Activated CD8-positive, alpha-beta memory T cell treated with anti-CD3 and anti-CD28 coated beads for 1 hour (primary cell): ENCODE data around the gene ZNF664.

Source experiments
- DNase-seq, 2 donors: peaks; one replicate each; pipeline ENCODE4 v3.0.0-alpha.2; 2020; ENCODE audit warnings: low read depth in 1 of 2; ENCODE audit errors: extremely low read depth in 1 of 2

Gene ZNF664

GRCh38 chr12:123957196-123957595, 15.8 kb upstream of the ZNF664 start:
- no peak for DNase-seq

DNA sequence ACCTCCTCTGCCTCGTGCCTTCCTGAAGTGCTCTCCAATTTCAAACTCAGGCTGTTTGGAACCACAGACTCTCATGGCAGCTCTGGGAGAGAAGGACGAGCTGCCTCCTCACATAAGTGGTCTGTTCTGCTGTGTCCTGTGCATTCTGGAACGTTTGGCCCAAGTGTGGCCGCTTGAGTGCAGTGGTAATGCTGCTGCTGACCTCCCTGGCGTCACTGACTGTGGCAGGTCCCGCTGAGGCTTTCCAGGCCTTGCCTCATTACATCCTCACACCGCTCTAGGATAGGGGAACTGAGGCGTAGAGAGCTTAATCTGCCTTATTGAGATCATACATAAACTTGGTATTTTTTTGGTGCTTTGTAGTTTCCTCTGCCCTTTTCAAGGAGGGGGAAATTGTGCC, 14.6 kb upstream of the ZNF664 start:
- DNase-seq = no peak

DNA sequence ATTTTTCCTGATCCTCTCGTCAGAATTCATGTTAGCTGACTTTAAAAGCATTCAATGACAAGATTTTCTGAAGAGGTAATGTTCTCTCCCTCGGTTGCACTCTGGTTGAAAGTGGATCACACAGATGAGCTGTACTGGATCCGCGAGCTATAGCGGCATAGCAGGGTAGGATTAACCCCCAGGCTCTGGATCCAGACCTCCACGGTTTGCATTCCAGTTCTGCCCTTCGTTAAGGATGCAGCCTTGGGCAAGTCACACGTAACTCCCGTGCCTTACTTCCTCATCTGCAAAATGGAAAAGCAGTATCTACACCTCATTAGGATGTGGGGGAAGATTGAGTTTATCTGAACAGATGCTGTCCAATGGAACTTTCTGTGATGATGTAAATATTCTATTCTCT, 14.1 kb upstream of the ZNF664 start:
- no peak for DNase-seq

DNA sequence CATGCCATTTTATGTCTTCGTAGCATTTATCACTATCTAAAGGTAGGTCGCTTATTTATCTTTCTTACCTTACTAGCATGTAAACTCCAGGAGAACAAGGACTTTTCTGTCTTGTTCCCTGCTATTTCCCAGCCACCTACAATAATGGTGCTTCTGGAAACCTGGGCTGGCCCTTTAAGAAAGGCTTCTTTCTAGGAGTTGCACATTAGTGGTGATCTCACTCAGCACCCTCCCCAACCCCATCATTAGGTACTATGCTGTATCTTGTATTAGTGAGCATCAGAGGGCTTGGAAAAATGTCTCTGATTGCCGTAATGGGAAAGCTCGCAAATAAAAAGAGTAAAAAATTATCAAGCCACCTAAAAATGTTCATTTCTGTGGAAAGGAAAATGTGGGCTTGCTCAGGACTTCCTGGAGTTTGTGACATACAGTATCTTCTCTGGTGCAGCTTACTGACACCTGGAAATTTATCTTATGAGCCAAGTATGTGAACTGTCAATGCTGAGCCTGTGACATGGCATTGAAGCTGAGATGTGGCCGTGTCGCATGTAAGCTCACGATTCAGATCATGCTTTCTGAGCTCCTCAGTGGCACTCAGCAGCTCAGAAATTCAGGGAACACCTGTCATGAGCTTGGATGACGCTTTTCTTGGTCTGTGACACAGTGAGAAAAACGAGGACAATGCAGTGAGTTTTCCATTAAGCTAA, 12.8 kb upstream of the ZNF664 start:
- DNase-seq = no peak

- DNase-seq = no peak
Observed at GRCh38 chr12:123960856-123961255, 12.2 kb upstream of the ZNF664 start.

- DNase-seq = no peak
Observed at GRCh38 chr12:123961585-123962345, 11.2 kb upstream of the ZNF664 start.

DNA sequence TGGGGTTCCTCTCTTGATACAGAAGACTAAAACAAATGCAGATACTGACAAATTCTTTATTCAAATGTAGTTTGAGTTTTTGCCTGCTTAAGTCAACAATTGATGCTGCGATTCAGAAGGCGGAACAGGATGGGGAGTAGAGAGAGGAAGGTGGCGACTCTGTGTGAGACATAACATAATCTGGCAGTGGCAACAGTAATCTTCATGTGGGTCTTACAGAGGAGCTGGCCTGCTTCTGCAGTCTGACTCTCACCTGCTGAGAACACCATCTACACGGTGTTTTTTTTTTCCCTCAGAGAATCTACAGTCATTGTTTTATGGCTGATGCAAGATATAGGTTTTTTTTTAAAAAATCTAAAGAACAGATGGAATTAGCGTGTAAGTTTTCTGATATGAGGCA, 10.5 kb upstream of the ZNF664 start:
- no peak for DNase-seq

GRCh38 chr12:123963821-123964220, 9.2 kb upstream of the ZNF664 start:
- no peak for DNase-seq

GRCh38 chr12:123965382-123965781, 7.6 kb upstream of the ZNF664 start:
- no peak for DNase-seq

DNA sequence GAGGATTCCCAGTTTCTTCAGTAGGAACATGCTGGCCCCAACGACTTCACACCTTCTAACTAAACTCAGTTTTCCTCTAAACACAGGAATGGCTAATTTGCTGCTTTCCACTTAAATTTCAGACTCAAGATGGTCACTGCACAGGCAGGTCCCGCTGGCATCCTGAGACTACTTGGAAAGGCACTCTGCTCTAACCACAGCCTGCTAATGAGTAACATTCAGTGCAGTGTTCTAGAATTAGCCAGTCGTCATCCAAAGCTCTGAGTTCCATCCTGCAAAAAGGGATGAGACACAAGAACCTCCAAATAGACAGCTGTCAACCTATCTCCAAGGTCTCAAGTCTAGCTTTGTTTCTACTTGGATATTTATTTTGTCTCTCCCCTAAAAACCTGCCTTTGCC, 6.4 kb upstream of the ZNF664 start:
- no peak for DNase-seq

GRCh38 chr12:123967121-123967586, 5.9 kb upstream of the ZNF664 start:
- DNase-seq = no peak

DNA sequence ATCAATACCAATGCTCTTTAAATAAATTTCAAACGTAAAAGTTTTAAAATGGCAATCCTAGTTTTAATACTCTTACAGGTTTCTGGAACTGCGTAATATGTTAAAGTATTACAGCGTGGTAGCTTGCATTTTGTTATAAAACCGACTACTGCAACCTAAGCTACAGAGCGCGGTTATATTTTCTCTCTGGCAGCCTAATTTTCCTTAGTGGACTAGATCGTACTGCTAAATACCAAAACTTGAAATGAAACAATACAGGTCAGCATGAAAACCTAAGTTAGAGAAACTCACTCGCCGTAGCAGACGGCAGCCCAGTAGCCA, 1.6 kb upstream of the ZNF664 start:
- DNase-seq = no peak

DNA sequence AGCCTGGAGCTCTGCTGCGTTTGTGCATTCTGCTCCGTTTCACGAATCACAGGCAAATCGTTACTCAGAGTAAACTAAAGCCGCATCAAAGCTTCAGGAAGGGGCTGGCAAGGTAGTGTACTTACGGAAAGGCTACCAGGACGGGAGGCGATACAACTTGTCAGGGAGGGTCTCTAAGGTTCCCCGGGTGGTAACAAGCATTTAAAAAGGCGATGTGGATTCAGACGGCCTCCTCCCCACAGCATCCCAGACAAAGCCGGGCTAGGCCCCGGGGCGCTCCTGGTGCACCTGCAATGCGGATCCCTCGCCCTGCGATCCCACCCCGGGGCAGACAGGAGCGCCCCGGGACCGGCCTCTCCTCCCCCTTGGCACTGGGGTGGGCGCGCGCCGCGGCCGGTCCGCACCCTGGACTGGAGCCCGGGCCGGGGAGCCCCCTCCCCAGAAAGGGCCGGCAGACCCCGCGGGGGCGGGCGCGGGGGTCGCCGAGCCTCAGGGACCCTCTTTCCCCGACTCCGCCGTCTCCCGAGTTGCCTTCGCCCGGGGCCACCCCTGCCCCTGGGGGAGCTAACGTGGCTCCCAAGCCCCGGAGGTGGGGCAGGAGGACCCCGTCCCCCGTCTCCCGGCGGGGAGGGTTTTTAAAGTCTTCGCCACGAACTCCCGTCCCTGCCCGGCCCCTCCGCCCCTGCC, 1.1 kb upstream of the ZNF664 start:
- peak in 1 of 2 donors; percentile 10 for DNase-seq

DNA sequence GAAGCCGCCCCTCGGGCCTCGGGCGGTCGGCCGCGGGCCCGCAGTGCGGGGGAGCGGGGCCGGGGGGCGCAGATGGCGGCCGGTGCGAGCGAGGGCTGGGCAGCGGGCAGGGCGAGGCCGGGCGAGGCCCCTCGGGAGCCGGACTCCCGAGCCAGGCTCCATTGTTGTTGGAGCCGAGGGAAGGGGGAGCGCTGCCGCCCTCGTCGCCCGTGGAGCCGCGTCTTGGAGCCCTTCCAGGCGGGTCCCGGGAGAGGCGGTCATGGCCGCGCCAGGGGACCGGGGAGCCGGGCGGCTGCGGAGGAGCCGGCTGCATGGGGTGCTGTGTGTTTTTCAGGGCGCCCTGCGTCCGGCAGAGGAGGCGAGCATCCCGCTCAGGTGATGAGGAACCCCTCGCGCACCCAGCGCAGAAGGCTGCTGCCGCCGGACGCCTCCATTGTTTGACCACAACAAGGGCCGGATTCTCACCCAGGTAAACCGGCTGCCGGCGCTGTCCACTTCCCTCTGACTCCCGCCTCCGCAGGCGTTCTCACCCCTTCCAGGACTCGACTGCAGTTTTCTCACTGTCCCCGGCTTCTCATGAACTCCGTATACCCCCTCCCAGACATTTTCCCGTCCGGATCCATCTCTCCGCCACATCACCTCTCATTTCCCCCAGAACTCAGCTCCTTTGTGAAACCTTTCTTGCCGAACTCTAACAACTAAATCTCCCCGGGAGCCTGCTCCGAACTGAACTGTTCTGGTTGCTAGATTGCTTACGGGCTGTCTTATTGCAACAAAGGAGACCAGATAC, 732 bp downstream of the ZNF664 start:
- DNase-seq = peak in 1 of 2 donors; percentile 9

GRCh38 chr12:123976227-123976826, 3.3 kb downstream of the ZNF664 start:
- DNase-seq = no peak

DNA sequence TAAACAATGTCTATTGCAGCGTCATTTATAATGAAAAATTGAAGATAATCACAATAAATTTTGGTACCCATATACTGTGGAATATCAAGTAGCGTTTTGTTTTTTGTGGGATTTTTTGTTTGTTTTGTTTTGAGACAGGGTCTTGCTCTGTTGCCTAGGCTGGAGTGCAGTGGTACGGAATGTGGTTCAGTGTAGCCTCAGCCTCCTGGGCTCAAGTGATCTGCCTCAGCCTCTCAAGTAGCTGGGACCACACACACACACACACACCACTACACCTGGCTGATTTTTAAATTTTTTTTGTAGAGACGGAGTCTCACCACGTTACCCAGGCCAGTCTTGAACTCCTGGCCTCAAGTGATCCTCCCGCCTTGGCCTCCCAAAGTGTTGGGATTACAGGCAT, 6.6 kb downstream of the ZNF664 start:
- no peak for DNase-seq

DNA sequence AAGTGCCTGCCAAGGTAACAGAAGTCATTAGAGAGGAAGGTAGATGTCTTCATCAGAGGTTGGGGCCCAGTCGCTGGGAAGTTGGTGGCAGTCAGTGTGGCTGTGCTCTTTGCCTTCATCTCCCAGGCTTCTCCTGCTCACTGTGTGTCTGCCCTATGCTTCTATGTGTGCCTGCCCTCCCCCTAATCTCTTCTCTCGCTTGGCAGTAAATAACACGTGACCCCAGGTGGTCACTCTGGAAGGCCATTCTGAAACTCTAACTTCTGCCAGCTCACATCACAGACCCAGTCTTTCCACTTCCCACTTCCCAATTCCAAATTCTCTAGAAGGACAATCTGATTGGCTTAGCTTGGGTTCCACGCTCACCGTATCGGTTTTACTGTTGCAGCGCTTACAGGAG, 9.3 kb downstream of the ZNF664 start:
- DNase-seq = no peak

GRCh38 chr12:123983822-123984485, 10.9 kb downstream of the ZNF664 start:
- peak in 1 of 2 donors; percentile 6 for DNase-seq

DNA sequence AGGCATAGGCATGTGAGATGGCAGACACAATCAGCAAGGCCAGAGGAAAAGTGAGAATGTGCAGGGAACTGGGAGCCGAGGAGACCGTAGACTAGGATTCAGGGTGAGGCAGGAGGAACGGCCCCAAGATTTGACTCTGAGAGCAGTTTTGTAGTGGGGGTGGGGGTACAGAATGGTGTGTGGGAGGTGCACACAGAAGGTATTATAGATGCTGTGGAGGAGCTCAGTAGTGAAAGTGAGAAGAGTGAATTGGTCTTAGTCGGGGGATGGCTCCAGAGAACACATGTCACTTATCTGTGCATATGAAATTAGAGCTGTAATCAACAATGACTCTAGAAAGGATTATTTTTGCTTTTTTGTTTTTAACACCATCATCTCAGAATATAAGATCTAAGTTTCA, 11.9 kb downstream of the ZNF664 start:
- DNase-seq = no peak

GRCh38 chr12:123986374-123986965, 13.5 kb downstream of the ZNF664 start:
- no peak for DNase-seq
